Stimulated activated CD8-positive, alpha-beta memory T cell treated with anti-CD3 and anti-CD28 coated beads, Interleukin-4, amount 100 ng/mL, for 1 hour (primary cell): ENCODE measurements around the gene EXOC3L1.

Experiments used
- DNase-seq, 2 donors: peaks; one replicate each; pipeline ENCODE4 v3.0.0-alpha.2; 2020; ENCODE audit warnings: low read depth in 2 of 2, low spot score in 1 of 2

Gene EXOC3L1

GRCh38 chr16:67190041-67190440 is at the start of gene EXOC3L1:
Gene EXOC3L1 (minus strand): TSS chr16:67190136. CDS start chr16:67189676, 460 bp downstream.
- no peak for DNase-seq

- DNase-seq: no peak
Measured at GRCh38 chr16:67238806-67239470, 49.0 kb upstream of the EXOC3L1 start.

- DNase-seq: no peak
Measured at GRCh38 chr16:67238278-67238575, 48.3 kb upstream of the EXOC3L1 start.

- no peak for DNase-seq
Measured at GRCh38 chr16:67237396-67238277, 47.7 kb upstream of the EXOC3L1 start.

GRCh38 chr16:67236563-67237395 is 46.8 kb upstream of the EXOC3L1 start:
- peak in 1 of 2 donors; percentile 30 for DNase-seq

- DNase-seq: no peak
Measured at GRCh38 chr16:67235816-67236562, 46.1 kb upstream of the EXOC3L1 start.

GRCh38 chr16:67234180-67234597 is 44.3 kb upstream of the EXOC3L1 start:
- DNase-seq: no peak

- no peak for DNase-seq
Measured at GRCh38 chr16:67233596-67233995, 43.7 kb upstream of the EXOC3L1 start.

- no peak for DNase-seq
Measured at GRCh38 chr16:67230809-67231660, 41.1 kb upstream of the EXOC3L1 start.

GRCh38 chr16:67229906-67230808 is 40.2 kb upstream of the EXOC3L1 start:
- no peak for DNase-seq

GRCh38 chr16:67228905-67229304 is 39.0 kb upstream of the EXOC3L1 start:
- DNase-seq: no peak

GRCh38 chr16:67228034-67228785 is 38.3 kb upstream of the EXOC3L1 start:
- DNase-seq: no peak

- DNase-seq: no peak
Measured at GRCh38 chr16:67227567-67227921, 37.6 kb upstream of the EXOC3L1 start.

GRCh38 chr16:67226804-67227566 is 37.0 kb upstream of the EXOC3L1 start, which contains the start of gene TMEM208:
Gene TMEM208 (plus strand): TSS chr16:67227130. CDS start chr16:67227219, 89 bp downstream.
- peak; percentile 94 to 97 for DNase-seq

- no peak for DNase-seq
Measured at GRCh38 chr16:67226295-67226803, 36.4 kb upstream of the EXOC3L1 start.

- no peak for DNase-seq
Measured at GRCh38 chr16:67223992-67224391, 34.1 kb upstream of the EXOC3L1 start.
